Tibial nerve (tissue), 3 donors: Measurements from ENCODE around the gene GLIPR1.
"Not testable (repeated sequence)": the region's sequence is repeated elsewhere in the genome, so short reads cannot be mapped to it uniquely, and the experiment has no call there.

ENCODE experiments used
- CTCF ChIP-seq, 5 experiments: fragments of 200-600 bp in 3 of 5; fragments of 450-650 bp in 2 of 5; sonication (generic) in 3 of 5; IDR thresholded peaks; one replicate each; pipeline ENCODE4 v1.5.1; 2016 to 2019; ENCODE audit warnings: antibody characterized with exemption in 5 of 5, mild to moderate bottlenecking in 3 of 5, moderate library complexity in 2 of 5
- POLR2A ChIP-seq, 2 donors: fragments of 450-650 bp; IDR thresholded peaks; one replicate each; pipeline ENCODE4 v1.6.1; 2017; ENCODE audit warnings: antibody characterized with exemption in 2 of 2, mild to moderate bottlenecking in 2 of 2, moderate library complexity in 2 of 2

DNA sequence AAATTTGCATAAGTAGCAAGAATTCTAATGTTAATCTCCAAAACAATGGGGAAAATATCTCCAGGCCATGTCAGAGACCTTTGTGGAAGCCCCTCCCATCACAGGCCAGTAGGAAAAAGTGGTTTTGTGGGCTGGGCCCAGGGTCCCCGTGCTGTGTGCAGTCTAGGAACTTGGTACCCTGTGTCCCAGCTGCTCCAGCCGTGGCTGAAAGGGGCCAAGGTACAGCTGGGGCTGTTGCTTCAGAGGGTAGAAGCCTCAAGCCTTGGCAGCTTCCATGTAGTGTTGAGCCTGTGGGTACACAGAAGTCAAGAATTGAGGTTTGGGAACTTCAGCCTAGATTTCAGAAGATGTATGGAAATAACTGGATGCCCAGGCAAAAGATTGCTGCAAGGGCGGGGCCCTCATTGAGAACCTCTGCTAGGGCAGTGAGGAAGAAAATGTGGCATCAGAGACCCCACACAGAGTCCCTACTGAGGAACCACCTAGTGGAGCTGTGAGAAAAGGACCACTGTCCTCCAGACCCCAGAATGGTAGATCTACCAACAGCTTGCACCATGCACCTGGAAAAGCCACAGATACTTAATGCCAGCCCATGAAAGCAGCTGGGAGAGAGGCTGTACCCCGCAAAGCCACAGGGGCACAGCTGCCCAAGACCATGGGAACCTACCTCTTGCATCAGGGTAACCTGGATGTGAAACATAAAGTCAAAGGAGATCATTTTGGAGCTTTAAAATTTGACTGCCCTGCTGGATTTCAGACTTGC lies 38.7 kb upstream of the GLIPR1 start:
- TF ChIP-seq CTCF, POLR2A (IDR thresholded peaks at IDR 0.05): not testable (repeated sequence)
